Stimulated activated CD8-positive, alpha-beta memory T cell treated with anti-CD3 and anti-CD28 coated beads, Interleukin-15, amount 100 ng/mL, for 48 hours (primary cell): ENCODE results near the gene MTNR1A.
"Not testable (repeated sequence)": the region's sequence is repeated elsewhere in the genome, so short reads cannot be mapped to it uniquely, and the experiment has no call there.

ENCODE experiments used
- DNase-seq, 2 donors: peaks; one replicate each; pipeline ENCODE4 v3.0.0-alpha.2; 2020; ENCODE audit warnings: low read depth in 2 of 2

The MTNR1A gene

DNA sequence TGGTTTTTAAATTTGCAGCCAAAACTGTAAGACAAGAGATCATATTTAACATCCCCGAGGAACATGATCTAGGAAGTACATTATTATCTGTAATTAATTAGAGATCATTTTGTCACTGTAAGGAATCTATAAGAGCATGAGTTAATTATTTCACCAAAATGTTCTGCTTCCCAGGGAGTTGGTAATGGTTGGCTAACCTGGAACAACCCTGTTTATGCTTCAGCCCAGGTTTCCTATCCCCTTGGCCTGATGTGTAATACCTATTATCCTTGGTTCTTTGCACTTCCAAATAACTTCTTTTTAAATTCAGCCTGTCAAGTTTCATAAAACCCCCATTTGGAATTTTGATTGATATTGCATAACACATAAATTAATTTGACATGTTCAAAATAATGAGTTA, 6.4 kb upstream of the MTNR1A start:
- no peak for DNase-seq

- no peak for DNase-seq
Observed at GRCh38 chr4:186560647-186561046, 5.3 kb upstream of the MTNR1A start.

- DNase-seq, result no peak
Observed at GRCh38 chr4:186557486-186557885, 2.1 kb upstream of the MTNR1A start.

DNA sequence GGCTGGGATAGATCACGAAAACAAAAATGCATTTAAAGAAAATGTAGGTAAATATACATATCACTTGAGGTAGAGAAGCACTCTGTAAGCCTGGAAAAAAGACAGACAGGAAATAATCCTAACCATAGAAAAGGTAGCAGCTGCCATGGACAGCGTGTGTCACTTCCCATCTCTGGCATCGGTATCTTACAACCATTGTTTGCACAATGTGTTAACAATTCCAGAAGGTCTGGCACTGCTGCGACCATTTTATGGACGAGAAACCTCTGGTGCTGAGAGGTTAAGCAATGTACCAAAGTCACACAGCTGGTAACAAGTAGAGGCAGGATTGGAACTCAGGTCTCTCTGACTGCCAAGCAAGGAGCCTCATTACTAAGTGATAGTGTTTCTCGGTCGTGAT, 1.7 kb upstream of the MTNR1A start:
- DNase-seq, result no peak

DNA sequence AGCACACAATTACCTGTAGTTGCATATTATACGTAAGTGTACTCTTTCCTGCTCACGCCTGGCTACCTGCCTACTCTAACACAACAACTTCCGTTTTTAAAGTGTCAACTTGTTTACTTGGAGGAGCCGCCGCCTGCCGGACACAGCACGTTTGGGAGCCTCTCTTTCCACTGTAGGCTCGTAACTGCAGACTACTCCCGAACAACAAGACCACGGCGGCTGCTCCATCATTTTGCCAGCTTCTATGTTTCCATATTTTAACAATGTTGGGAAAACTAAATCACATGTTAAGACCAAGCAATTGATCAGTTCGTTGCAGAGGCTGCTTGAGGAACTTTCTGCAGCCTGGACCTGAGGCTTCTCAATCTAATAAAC, 841 bp downstream of the MTNR1A start:
- no peak for DNase-seq

- DNase-seq, result no peak
Observed at GRCh38 chr4:186553717-186554116, 1.6 kb downstream of the MTNR1A start.

DNA sequence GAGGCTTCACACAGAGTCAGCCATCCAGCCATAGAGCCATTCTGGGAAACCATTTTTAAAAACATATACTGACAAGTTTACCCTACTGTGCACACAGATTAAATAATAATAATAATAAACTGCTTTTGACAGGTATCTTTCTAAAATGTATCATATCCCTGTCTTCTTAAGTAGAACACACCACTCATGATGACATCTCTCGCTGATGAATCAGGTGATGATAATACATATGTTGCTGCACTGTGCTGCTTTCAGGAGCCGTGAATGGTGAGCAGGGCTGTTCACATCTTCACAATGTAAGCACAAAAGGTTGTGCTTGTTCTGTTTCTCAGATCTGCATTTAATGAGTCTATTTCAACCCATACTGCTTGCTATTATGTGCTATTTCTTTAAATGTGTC, 3.5 kb downstream of the MTNR1A start:
- no peak for DNase-seq

GRCh38 chr4:186545436-186545835, 9.9 kb downstream of the MTNR1A start:
- no peak for DNase-seq

DNA sequence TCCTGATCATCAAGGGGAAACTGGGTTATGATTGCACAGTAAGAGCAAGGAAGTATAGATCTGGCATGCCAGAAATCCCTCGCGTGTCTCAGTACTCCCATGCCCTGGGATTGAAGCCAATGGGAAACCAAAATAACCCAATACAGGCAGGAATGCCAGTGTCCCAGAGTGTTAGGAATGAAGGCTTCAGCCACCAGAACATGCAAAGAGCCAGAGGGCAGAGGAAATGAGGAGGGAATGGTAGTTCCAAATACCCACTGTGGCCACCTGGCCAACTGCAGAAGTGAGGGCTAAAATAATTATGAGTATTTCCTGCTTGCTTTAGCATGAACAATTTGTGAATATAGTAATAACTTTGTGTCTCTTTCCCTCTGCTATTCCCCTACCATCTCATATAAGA, 12.2 kb downstream of the MTNR1A start:
- no peak for DNase-seq

GRCh38 chr4:186541801-186542200, 13.6 kb downstream of the MTNR1A start:
- DNase-seq, result no peak

GRCh38 chr4:186537843-186538521, 17.4 kb downstream of the MTNR1A start:
- no peak for DNase-seq

GRCh38 chr4:186536285-186536684, 19.1 kb downstream of the MTNR1A start:
- no peak for DNase-seq

GRCh38 chr4:186534056-186534455, 21.3 kb downstream of the MTNR1A start:
- DNase-seq, result no peak

GRCh38 chr4:186523927-186524326, 31.4 kb downstream of the MTNR1A start:
- not testable (repeated sequence) for DNase-seq

DNA sequence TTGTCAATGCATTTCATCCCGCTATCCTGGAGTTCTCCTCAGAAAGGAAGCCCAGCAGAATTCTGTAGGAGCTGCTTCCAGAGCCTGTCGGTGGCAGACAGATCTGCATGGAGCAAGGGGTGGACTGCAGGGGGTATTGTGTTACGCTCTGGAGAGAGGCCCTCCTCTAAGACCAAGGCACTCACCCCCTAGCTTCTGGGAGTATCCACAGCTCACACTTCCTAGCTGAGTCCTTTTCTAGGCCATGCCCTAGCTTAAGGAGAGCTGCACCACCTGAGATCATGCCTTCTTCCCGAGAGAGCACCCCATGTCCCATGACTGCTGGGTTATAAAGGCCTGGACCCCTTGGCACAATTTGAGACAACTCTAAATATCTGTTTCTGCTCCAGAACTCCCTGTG, 39.1 kb downstream of the MTNR1A start:
- no peak for DNase-seq

DNA sequence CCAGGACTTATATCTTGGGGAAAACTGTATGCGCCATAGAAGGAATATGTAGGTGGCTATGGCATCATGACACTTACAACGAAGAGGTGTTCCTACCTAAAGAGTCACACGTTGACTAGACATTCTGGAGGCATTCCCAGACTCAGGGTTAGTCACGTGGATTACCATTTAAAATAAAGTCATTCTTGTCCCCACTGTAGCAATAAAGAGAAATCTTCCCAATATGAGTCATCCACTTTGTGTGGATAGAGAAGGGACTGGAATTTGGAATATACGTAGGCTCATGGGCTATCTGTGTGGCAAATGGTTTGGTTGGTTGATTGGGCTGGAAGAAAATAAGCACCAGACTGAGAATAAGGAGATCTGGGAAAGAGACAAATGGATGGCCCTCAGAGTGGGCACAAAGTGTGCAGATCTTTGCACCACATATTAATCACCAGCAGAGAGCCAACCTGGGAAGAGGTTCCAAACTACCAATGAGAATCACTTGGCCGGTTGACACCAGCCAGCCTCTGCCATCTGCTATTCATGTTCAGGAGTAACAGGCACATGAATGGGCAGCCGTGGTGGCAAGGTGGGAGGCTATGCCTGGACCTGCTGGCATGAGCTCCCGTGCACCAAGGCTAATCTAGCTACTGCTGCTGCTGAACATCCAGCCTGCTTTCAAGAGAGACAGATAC, 41.0 kb downstream of the MTNR1A start:
- DNase-seq, result no peak

GRCh38 chr4:186504771-186505170, 50.6 kb downstream of the MTNR1A start:
- not testable (repeated sequence) for DNase-seq

- DNase-seq, result no peak
Observed at GRCh38 chr4:186502231-186502630, 53.1 kb downstream of the MTNR1A start.

DNA sequence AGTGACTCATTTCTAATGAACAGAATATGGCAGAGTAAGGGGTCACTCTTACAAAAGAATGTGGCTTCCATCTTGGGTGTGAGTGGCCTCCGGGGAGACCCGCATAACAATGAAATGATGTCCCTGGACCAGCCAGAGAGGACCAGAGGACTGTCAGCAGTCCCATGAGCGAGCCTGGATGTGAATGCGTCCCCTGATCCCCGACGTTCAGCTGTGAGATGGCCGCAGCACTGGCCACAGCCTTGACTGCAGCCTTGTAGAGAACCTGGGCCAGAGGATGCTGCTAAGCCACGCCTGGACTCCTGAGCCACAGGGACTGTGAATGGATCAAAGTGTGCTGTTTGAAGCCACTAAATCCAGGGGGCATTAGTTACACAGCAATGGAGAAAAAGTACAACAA, 53.8 kb downstream of the MTNR1A start:
- no peak for DNase-seq

DNA sequence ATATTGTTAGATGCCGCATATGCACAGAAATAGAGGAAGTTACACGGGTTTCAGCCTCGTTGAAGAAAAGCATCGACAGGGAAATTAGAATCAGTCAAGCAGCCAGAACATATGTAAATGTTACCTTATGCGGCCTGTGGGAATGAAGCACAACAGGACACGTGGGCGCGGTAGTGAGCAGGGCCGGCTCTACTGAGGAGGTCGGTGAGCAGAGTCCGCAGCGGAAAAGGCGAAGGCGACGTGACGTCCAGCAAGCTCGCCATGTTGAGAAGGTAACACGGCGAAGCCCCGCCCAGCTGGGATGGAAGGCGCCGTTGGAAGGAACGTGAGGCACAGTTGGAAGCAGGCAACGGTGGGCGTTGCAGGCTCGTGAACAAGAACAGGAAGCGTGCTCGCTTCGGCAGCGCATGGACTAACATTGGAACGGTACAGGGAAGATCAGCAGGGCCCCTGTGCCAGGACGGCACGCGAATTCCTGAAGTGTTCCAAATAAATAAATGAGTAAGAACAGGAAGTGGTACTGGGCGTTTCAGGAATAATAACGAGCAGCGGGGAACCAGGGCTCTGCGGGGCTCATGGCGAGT, 54.6 kb downstream of the MTNR1A start:
- no peak for DNase-seq

DNA sequence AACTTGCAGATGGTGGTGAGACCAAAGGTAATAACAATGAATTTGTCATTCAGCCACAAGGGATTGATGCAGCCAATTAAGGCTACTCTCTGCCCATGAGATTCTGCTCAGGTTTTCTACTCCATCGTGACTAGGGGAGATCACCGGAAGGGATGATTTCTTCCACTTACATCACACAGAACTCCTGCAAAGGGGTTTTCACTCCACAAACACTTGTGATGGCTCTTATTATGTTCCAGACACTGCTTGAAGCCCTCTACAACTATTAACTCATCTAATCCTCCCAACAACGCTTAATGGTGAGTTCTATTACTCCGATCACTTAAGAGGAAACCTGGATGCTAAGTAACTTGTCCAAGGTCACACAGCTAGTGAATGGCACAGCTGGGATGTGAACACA, 55.9 kb downstream of the MTNR1A start:
- DNase-seq, result no peak

GRCh38 chr4:186497043-186497442, 58.3 kb downstream of the MTNR1A start:
- DNase-seq, result no peak

GRCh38 chr4:186494496-186494895, 60.9 kb downstream of the MTNR1A start:
- DNase-seq, result no peak
